GM12875 (cell line): ENCODE results near the gene DPY30.
"Not testable (repeated sequence)": the region's sequence is repeated elsewhere in the genome, so short reads cannot be mapped to it uniquely, and the experiment has no call there.

Experiments
- H3K4me3 ChIP-seq: one replicate; pipeline ENCODE4 v1.5.1; 2011; ENCODE audit warnings: low read depth, low read length, control low read depth
- TF ChIP-seq, protein P1 (sequence below): IDR thresholded peaks from 2 replicates; pipeline ENCODE4 v1.5.1; 2011; ENCODE audit warnings: low read depth, mild to moderate bottlenecking, control low read depth, inconsistent platforms, low read length, moderate library complexity, borderline replicate concordance; ENCODE audit not compliant: insufficient read depth

DPY30 gene

DNA sequence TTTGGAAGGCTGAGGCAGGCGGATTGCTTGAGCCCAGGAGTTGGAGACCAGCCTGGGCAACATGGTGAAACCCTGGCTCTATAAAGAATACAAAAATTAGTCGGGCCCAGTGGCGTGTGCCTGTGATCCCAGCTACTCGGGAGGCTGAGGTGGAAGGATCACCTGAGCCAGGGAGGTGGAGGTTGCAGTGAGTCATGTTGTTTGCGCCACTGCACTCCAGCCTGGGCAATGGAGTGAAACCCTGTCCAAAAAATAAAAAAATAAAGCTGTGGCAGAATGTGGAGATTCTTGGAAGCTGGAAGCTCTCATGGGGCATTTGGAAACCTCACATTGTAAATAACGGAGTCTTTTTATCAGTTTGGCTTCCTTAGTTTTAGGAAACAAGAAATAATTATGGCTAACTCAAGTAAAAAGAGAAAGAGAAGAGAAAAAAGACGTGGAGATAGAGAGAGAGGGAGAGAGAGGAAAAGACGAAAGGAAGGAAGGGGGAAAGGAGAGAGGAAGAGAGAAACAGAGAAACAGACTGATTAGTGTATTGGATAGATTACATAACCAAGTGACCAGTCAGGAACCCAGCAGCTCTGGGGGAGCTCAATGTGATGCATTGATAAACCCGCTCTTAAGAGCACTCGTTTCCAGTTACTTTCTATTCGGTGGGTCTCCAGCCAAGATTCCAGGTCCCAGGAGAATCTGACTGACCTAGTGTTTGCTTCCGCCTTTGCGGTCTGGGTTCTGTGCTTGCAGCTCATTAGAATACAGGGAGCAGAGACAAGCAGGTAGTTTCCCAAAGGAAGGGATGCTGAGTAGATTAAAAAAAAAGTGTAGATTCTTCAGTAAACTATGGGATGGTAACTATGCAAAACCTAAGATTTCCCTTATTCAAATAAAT, 22.6 kb upstream of the DPY30 start:
- H3K4me3 ChIP-seq: peak overlapping the region; percentile 69
- TF ChIP-seq, protein P1, sequence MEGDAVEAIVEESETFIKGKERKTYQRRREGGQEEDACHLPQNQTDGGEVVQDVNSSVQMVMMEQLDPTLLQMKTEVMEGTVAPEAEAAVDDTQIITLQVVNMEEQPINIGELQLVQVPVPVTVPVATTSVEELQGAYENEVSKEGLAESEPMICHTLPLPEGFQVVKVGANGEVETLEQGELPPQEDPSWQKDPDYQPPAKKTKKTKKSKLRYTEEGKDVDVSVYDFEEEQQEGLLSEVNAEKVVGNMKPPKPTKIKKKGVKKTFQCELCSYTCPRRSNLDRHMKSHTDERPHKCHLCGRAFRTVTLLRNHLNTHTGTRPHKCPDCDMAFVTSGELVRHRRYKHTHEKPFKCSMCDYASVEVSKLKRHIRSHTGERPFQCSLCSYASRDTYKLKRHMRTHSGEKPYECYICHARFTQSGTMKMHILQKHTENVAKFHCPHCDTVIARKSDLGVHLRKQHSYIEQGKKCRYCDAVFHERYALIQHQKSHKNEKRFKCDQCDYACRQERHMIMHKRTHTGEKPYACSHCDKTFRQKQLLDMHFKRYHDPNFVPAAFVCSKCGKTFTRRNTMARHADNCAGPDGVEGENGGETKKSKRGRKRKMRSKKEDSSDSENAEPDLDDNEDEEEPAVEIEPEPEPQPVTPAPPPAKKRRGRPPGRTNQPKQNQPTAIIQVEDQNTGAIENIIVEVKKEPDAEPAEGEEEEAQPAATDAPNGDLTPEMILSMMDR: no peak

DNA sequence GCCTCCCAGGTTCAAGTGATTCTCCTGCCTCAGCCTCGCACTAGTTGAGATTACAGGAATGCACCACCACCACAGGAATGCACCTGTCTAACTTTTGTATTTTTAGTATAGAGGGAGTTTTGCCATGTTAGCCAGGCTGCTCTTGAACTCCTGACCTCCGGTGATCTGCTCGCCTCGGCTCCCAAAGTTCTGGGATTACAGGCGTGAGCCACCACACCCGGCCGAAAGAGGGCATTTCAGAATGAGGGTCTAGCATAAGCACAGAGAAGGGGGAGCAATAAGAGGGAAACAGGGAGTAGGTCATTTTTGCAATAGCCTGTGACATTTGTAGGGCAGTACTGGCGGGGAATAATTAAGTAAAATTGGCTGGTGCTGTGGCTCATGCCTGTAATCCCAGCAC, 21.8 kb upstream of the DPY30 start:
- TF ChIP-seq, protein P1: no peak
- H3K4me3 ChIP-seq: no peak overlapping the region

DNA sequence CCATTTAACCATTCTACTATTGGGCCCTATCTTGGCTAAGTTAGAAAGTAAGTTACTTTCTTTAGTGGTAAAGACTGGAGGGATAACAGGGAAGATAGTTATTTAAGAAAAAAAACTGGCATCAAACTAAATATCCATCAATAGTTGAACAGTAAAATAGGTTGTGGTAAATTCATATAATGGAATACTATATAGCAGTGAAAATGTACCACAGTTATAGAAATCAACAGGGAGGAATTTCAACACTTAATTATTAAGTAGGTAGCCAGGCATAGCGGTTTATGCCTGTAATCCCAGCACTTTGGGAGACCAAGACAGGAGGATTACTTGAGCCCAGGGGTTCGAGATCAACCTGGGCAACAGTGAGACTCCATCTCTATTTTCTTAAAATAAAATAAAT, 20.7 kb upstream of the DPY30 start:
- TF ChIP-seq, protein P1: no peak
- no peak overlapping the region for H3K4me3 ChIP-seq

DNA sequence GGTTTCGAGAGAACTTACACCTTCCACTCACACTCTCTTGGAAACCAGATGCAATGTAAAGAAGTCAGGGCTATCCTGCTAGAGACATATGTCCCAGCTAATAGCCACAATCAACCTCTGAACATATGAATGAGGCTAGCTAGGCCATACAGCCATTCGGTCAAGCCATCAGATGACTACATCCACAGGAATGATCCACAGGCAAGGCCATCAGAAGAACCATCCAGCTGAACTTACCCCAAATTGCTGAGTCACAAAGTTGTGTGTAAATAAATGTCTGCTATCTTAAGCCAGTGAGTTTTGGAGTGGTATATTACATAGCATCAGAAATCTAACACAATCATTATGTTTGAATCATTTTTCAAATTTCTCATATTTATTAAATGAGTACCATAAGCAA, 18.5 kb upstream of the DPY30 start:
- TF ChIP-seq, protein P1: no peak

DNA sequence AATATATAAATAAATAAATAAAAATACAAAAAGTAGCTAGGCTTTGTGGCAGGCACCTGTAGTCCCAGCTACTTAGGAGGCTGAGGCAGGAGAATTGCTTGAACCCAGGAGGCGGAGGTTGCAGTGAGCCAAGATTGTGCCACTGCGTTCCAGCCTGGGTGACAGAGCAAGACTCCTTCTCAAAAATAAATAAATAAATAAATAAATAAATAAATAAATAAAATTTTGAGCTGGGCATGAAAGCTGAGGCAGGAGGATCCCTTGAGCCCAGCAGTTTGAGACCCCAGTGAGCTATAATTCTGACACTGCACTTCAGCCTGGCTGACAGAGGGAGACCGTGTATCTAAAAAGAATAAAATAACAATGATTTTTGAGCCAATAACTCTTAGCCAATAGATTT, 15.0 kb upstream of the DPY30 start:
- not testable (repeated sequence) for H3K4me3 ChIP-seq

More for the DNA sequence above, 18.5 kb upstream of the DPY30 start:
- H3K4me3 ChIP-seq: no peak overlapping the region

DNA sequence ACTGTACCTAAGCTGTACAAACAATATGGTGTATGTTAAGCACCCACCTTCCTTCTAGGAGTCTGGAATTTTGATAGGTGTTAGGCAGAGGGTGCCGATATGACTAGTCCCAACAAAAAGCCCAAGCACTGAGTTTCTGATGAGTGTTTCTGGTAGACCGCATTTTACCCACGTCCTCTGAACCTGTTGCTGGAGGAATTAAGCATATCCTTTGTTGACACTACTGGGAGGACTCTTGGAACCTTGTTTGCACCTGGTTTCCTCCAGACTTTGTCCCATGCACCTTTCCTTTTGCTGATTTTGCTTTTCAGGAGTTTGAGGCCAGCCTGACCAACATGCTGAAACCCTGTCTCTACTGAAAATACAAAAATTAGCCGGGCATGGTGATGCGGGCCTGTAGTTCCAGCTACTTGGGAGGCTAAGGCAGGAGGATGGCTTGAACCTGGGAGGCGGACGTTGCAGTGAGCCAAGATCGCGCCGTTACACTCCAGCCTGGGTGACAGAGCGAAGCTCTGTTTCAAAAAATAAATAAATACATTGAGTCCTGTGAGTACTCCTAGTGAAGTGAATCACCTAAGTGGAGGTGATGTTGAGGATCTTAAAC, 12.3 kb upstream of the DPY30 start:
- TF ChIP-seq, protein P1: no peak
- no peak overlapping the region for H3K4me3 ChIP-seq

DNA sequence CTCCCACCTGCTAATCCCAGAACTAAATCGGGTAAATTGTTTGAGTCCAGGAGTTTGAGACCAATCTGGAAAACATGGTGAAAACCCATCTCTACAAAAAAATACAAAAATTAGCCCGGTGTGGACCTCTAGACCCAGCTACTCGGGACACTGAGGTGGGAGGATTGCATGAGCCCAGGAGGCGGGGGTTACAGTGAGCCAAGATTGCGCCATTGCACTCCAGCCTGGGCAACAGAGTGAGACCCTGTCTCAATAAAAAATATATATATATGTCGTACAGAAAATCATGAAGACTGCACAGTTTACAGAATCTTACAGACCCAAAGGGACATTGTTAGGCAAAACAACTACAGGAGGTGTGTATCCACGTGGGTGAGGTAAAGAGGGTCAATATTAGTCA, 4.0 kb upstream of the DPY30 start:
- TF ChIP-seq, protein P1: no peak
- H3K4me3 ChIP-seq: no peak overlapping the region

DNA sequence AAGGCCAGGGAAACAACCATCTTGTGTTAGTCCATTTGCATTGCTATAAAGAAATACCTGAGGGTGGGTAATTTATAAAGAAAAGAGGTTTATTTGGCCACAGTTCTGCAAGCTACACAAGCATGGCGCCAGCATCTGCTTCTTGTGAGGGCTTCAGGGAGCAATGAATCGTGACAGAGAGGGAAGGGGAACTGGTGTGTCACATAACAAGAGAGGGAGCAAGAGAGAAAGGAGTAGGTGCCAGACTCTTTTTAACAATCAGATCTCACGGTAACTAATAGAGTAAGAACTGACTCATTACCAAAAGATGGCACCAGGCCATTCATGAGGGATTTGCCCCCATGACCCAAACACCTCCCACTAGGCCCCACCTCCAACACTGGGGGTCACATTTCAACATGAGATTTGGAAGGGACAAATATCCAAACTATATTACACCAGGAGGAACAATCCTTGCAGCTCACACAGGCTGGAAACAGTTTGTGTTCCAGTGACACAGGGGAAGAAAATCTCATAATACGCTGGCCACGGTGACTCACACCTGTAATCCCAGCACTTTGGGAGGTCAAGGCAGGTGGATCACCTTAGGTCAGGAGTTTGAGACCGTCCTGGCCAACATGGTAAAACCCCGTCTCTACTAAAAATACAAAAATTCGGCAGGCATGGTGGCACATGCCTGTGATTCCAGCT, 5.3 kb downstream of the DPY30 start:
- H3K4me3 ChIP-seq: not testable (repeated sequence)

DNA sequence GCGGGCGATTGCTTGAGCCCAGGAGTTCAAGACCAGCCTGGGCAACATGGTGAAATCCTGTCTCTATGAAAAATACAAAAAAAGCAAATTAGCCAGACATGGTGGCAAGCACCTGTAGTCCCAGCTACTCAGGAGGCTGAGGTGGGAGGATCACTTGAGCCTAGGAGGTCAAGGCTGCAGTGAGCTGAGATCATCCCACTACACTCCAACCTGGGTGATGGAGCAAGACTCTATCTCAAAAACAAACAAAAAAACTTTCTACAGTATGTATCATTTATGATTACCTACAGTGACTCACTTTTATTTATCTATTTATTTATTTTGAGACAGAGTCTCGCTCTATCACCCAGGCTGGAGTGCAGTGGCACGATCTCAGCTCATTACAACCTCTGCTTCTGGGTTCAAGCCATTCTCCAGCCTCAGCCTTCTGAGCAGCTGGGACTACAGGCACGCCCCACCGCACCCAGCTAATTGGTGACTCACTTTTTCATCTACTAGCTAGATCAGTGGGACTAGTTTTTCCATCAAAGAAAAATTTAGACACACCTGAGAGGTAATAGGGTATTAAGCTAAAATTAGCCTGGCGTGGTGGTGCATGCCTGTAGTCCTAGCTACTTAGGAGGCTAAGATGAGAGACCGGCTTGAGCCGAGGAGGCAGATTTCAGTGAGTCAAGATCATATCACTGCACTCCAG, 20.7 kb downstream of the DPY30 start:
- H3K4me3 ChIP-seq: not testable (repeated sequence)
